GM04503 (cell line): ENCODE data around the gene DGAT2.
A peak's percentile ranks its signal among the peaks of the same experiment; 100 is the strongest.
"Not testable (repeated sequence)": the region's sequence is repeated elsewhere in the genome, so short reads cannot be mapped to it uniquely, and the experiment has no call there.

Experiments
- DNase-seq: peaks from one replicate; pipeline ENCODE4 v3.0.0-alpha.2; 2012; ENCODE audit warnings: low read depth

Gene DGAT2

GRCh38 chr11:75754933-75755332 is 13.6 kb upstream of the DGAT2 start:
- DNase-seq = not testable (repeated sequence)

GRCh38 chr11:75757651-75758050 is 10.9 kb upstream of the DGAT2 start:
- no peak for DNase-seq

GRCh38 chr11:75759832-75760231 is 8.7 kb upstream of the DGAT2 start:
- DNase-seq = no peak

- no peak for DNase-seq
Observed at GRCh38 chr11:75760243-75760642, 8.3 kb upstream of the DGAT2 start.

GRCh38 chr11:75760710-75761493 is 7.7 kb upstream of the DGAT2 start:
- DNase-seq = peak; percentile 23

GRCh38 chr11:75762158-75762557 is 6.4 kb upstream of the DGAT2 start:
- DNase-seq = no peak

GRCh38 chr11:75762885-75763284 is 5.7 kb upstream of the DGAT2 start:
- DNase-seq = no peak

GRCh38 chr11:75763846-75764245 is 4.7 kb upstream of the DGAT2 start:
- no peak for DNase-seq

GRCh38 chr11:75765116-75765515 is 3.5 kb upstream of the DGAT2 start:
- DNase-seq = no peak

GRCh38 chr11:75766443-75767227 is 1.9 kb upstream of the DGAT2 start:
- no peak for DNase-seq

- DNase-seq = no peak
Observed at GRCh38 chr11:75767228-75767572, 1.4 kb upstream of the DGAT2 start.

- no peak for DNase-seq
Observed at GRCh38 chr11:75767793-75768111, 826 bp upstream of the DGAT2 start.

GRCh38 chr11:75768909-75769771 is 562 bp downstream of the DGAT2 start:
- no peak for DNase-seq

GRCh38 chr11:75770102-75770501 is 1.5 kb downstream of the DGAT2 start:
- DNase-seq = no peak

GRCh38 chr11:75771646-75772410 is 3.2 kb downstream of the DGAT2 start:
- DNase-seq = peak; percentile 51

GRCh38 chr11:75773595-75774353 is 5.2 kb downstream of the DGAT2 start:
- DNase-seq = no peak

GRCh38 chr11:75775056-75775455 is 6.5 kb downstream of the DGAT2 start:
- no peak for DNase-seq

GRCh38 chr11:75776546-75776945 is 8.0 kb downstream of the DGAT2 start:
- DNase-seq = no peak

- DNase-seq = no peak
Observed at GRCh38 chr11:75777461-75778110, 9.0 kb downstream of the DGAT2 start.

GRCh38 chr11:75778962-75779361 is 10.4 kb downstream of the DGAT2 start:
- no peak for DNase-seq

- DNase-seq = no peak
Observed at GRCh38 chr11:75779960-75780359, 11.4 kb downstream of the DGAT2 start.
